Middle frontal gyrus (tissue), 1 donor: Measurements from ENCODE around the gene SMARCA4.

Experiments
- DNase-seq: peaks from one replicate; pipeline ENCODE4 v3.0.0-alpha.2; 2015; ENCODE audit warnings: low spot score; ENCODE audit errors: extremely low spot score

Gene SMARCA4

GRCh38 chr19:11010041-11010440 is 49.2 kb downstream of the SMARCA4 start:
- no peak for DNase-seq

DNA sequence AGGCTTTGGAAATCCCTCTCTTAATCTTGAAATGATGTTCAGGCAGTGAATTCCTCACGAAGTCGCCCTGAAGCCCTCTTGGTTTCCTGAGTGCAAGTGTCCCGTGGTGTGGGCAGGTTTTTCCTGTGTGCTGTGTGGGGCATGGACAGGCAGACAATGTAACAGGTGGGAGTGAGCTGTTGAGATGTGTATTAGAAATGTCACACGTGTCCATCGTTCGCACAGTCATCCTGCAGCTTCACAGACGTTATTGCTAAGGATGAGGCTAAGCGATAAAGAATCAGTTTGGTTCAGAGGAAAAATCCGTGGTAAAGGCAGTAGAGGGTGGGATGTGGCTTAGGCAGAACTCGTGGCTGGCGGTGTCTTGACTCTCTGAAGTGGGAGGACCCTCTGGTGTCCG is 51.7 kb downstream of the SMARCA4 start:
- DNase-seq, result no peak

DNA sequence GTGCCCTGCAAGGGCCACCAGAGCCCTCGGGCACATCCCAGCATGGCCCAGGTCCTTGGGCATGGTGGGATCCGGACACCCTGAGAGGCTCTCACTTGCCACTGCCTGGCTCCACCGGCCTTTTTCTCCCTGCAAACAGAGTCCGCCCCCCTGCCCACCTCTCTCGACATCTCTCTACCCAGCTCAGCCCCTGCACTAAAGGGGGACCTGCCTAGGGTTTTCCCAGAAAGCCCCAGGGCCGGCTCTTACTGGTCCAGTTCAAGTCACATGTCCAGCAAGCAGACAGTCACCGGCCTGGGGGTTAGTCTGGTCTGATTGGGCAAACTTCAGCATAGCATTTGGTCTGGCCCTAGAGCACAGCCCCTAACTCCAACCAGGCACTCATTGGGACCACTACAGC is 52.9 kb downstream of the SMARCA4 start:
- no peak for DNase-seq

- no peak for DNase-seq
These were observed 53.6 kb downstream of the SMARCA4 start for GRCh38 chr19:11014403-11014911.

GRCh38 chr19:11016631-11017030 is 55.8 kb downstream of the SMARCA4 start:
- no peak for DNase-seq

DNA sequence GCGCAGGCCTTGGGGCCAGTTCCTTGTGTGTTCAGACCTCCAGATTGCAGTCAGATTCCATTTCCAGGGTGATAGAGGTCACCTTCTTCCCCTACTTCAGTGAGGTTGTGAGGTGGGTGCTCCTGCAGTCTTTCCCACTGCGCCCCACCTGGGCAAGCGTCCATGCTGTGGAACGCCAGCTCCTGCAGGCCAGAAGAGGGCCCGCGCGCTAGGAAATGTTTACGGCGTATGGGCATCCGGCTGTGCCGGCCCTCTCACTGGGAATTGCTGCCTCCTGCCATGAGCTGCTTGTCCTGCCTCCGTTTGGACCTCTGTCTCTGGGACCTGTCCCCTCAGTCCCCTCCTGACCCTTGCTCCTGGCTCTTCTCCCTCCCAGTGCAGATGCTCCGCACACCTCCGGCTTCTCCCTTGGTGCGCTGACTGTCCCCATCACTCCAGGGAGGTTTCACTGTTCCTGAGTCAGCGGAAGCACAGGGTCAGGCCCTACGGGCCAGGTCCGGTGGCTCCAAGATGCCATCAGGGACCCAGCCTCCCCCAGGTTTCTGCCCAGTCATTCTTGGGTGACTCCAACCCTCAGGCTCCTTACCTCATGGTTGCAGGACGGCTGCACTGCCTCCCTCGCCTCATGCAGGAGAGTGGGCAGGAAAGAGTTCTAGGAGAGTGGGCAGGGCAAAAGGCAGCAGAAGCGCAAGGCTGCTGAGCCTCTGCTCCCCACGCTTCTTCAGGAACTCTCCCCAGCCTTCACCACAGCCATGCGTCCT is 56.6 kb downstream of the SMARCA4 start:
- DNase-seq, result no peak

DNA sequence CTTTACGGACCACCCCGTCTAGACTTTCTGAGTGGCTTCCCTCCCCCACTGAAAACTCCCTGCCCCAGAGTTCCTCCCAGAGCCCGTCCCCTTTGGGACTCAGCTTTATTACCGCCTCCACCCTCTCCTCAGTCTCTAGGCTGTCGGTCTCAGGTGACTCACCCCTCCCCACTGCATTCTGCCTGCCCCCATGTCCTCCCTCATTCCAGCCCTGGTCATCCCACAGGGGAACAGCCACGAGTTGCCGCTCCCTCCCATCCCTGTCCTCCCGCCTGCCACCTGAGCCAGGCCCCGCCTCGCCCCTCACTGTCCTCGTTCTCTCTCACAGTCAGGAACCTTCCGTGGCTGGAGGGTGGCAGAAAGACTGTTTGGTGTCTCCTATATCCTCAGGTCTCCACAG is 57.3 kb downstream of the SMARCA4 start:
- DNase-seq, result no peak

- no peak for DNase-seq
These were observed 57.9 kb downstream of the SMARCA4 start for GRCh38 chr19:11018763-11019162.

- no peak for DNase-seq
These were observed 58.4 kb downstream of the SMARCA4 start for GRCh38 chr19:11019262-11019661.

DNA sequence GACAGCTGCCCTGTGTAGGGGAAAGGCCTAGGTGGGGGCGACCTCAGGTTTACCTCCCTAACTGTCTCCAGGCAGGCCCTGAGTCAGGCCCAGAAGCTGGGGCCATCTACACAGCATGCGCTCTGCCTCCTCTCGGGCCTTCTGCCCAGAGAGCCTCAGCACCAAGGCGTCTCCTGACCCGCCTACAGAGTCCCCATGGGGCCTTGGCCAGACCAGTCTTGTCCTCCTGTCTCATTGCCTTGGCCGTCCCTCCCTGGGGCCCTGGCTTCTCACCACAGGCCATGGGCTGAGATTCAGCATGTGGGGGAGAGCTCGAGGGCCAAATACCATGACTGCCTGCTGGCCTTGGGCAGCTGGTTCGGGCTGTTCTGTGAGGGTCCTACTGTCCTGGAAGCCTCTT is 59.0 kb downstream of the SMARCA4 start:
- no peak for DNase-seq

- no peak for DNase-seq
These were observed 59.6 kb downstream of the SMARCA4 start for GRCh38 chr19:11020423-11020822.

DNA sequence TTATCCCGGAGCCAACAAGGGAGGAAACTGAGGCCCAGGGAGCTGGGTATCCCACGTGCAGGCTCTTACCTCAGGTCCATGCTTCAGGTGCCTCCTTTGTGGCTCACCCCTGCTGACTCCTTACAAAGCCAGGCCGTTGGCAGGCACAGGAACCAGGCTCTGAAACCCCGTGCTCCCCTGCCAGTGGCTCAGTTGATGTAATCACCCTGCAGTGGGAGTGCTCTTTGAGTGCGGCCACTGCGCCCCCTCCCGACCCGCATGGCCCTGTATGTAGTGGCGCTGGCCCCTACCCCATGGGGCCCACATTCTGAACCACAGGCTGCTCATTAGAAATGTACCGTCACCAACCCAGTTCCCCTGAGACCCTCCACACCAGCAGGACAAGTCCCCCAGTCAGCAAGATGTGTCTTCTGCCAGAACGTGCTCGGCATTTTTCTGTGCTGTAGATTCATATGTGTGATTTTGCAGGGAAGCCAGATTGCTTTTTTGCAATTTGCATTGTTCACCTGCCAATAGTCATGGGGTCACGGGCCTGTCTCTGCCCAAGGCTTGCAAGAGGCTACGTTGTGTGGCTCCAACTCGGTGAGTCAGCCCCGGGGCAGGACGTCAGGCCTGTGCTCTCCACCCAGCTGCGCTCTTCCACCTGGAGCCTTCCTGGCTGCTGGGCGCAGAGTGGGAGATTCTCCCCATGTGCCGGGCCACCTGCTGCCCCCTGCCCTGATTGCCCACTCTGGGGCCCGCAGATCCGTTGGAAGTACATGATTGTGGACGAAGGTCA is 60.3 kb downstream of the SMARCA4 start:
- no peak for DNase-seq

DNA sequence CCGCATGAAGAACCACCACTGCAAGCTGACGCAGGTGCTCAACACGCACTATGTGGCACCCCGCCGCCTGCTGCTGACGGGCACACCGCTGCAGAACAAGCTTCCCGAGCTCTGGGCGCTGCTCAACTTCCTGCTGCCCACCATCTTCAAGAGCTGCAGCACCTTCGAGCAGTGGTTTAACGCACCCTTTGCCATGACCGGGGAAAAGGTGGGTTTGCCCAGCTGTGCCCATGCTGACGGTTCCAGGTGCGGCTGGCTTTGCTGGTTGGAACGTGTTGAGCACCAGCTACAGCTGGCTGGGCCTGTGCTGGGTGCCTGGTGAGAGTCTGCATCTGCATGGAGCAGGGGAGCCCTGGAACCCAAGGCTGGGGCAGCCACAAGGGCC is 60.9 kb downstream of the SMARCA4 start:
- DNase-seq, result no peak

- no peak for DNase-seq
These were observed 62.2 kb downstream of the SMARCA4 start for GRCh38 chr19:11023016-11023415.

DNA sequence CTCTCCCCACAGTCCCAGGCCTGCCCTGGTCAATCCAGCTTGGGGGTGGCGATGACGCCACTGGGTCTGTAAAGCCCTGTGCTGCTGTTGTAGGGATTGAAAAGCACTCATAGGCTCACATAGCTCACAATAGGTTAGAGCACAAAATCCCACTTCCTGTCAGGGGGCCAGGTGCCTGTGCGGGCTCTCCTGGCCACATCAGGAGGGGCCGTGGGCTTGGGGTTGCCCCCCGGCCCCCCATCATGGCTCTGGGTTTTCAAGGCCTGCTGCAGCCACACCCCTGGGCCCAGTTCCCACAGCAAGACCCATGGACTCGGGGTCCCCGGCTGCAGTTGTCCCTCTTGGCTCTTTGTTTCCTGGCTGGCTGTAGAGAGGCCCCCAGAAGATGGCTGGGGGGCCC is 62.9 kb downstream of the SMARCA4 start:
- no peak for DNase-seq

- no peak for DNase-seq
These were observed 63.4 kb downstream of the SMARCA4 start for GRCh38 chr19:11024259-11024658.

GRCh38 chr19:11025006-11025405 is 64.2 kb downstream of the SMARCA4 start:
- no peak for DNase-seq

DNA sequence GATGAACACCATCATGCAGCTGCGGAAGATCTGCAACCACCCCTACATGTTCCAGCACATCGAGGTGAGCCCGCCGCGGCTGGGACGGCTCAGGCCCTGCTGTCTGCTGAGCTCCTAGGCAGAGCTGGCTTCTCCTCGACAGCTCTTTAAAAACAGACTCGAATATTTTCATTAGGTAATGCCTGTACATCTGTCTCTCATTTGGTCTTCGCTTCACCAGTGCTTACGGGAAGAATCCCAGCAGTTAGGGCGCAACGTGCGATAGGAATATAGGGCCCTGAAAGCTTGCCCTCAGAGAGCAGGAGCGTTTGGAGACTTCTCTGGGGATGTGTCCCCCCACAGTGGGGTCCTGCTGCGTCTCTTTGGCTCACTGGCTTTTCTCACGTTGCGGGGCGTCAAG is 64.6 kb downstream of the SMARCA4 start:
- no peak for DNase-seq

GRCh38 chr19:11025997-11026396 is 65.2 kb downstream of the SMARCA4 start:
- DNase-seq, result no peak

DNA sequence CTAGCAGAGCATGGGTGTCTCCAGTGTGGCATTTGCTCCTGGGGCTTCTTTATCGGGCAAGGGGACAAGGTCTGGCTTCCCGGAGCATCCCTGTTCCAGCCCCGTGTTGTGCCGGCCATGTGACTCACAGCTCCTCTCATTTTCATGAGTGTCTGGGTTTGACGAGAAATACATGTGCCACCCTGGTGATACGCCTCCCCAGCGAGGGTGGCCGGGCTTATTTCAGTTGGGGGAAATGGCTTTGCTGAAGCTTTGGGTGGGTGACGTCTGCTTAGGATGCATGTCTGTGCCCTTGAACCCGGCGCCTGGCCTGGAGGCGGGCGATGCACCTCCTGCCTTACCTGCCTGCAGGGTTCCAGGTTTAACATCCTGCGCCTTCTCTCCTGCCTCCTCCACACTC is 66.6 kb downstream of the SMARCA4 start:
- DNase-seq, result no peak

DNA sequence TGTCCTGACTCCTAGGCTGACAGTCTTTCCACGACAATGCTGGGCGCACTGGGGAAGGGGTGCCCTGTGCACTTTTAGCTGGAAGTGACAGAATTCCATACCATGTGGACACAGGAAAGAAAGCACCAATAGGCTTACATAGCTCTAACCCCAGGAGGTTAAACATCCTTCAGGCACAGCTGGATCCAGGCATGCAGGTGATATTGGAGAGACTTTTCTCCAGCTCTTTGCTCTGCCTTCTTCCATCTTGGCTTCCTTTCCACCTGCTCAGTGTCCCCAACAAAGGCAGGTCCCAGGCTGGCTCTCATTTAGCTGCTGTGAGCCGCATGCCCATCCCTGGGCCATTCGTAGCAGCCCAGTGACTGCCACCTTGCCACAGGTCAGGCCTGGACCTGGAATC is 67.3 kb downstream of the SMARCA4 start:
- DNase-seq, result no peak

DNA sequence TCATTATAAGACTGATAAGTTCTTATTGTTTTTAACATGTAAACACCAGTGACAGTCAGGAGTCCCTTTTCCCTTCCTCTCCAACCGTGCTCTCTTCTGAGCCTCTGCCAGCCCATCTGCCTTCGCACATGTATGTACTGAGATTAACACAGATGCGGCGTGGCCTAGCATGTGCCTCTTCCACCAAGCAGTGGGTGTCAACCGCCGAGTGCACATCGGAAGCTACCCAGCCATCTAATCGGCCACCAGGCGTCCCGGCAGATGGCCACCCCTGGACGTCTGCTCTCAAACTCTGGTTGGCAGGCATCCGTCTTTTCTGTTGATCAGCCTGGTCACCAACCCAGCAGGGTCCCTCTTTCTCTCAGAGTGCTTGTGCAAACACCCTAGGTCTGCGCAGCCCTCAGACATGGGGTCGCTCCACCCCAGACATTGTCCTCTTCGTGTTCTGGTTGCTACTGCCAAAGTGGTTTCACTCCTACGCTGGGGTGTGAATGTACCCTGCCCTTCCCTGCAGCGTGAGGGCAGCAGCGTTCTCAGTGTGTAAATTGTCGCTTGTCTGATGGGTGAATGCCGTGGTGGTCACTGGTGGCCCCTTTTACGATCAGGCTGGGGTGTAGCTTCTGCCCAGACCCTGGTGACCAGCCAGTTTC is 70.7 kb downstream of the SMARCA4 start:
- DNase-seq, result no peak
